PFSK-1 (cell line): ENCODE data around the gene SLC41A1.

ENCODE experiments used
- FOXP2 ChIP-seq: optimal IDR thresholded peaks from 2 replicates; pipeline ENCODE3; 2011; ENCODE audit warnings: borderline replicate concordance, control low read depth, inconsistent platforms; ENCODE audit not compliant: insufficient read depth; ENCODE audit errors: extremely low read length, extremely low read depth
- POLR2AphosphoS5 ChIP-seq: IDR thresholded peaks from 2 replicates; pipeline ENCODE4 v1.6.1; 2012; ENCODE audit warnings: low read depth, mild to moderate bottlenecking, control low read depth, low read length, moderate library complexity
- REST ChIP-seq, 2 experiments: IDR thresholded peaks; 2 replicates each; pipeline versions ENCODE4 v1.6.1 to v1.8.0; 2011 to 2012; ENCODE audit warnings: low read depth in 2 of 2, low read length in 2 of 2, control low read depth in 1 of 2, inconsistent platforms in 1 of 2, mild to moderate bottlenecking in 1 of 2, moderate library complexity in 1 of 2; ENCODE audit not compliant: insufficient read depth in 1 of 2
- SIN3A ChIP-seq: IDR thresholded peaks from 2 replicates; pipeline ENCODE4 v1.6.1; 2012; ENCODE audit warnings: mild to moderate bottlenecking, low read length, moderate library complexity, borderline replicate concordance; ENCODE audit not compliant: insufficient read depth
- TAF1 ChIP-seq: IDR thresholded peaks from 2 replicates; pipeline ENCODE4 v1.6.1; 2012; ENCODE audit warnings: low read length, control low read depth, borderline replicate concordance; ENCODE audit not compliant: insufficient read depth

The SLC41A1 gene

GRCh38 chr1:205802060-205802459, 10.9 kb downstream of the SLC41A1 start:
- TF ChIP-seq TAF1 (no peak), FOXP2 (no peak), REST (IDR thresholded peaks at IDR 0.05; ENCODE audit: insufficient read depth in 1 of 2, low read depth in 2 of 2, low read length in 2 of 2) (no peak), POLR2AphosphoS5 (no peak), SIN3A (no peak)

GRCh38 chr1:205800981-205801703, 11.9 kb downstream of the SLC41A1 start:
- TF ChIP-seq TAF1 (no peak), SIN3A (no peak), FOXP2 (no peak), POLR2AphosphoS5 (no peak), REST (IDR thresholded peaks at IDR 0.05; ENCODE audit: insufficient read depth in 1 of 2, low read depth in 2 of 2, low read length in 2 of 2) (no peak)

- TF ChIP-seq TAF1 (no peak), SIN3A (no peak)
Measured at GRCh38 chr1:205800427-205800826, 12.6 kb downstream of the SLC41A1 start.

GRCh38 chr1:205798577-205798976, 14.4 kb downstream of the SLC41A1 start:
- TF ChIP-seq POLR2AphosphoS5, result no peak
- TF ChIP-seq REST (IDR thresholded peaks at IDR 0.05; ENCODE audit: insufficient read depth in 1 of 2, low read depth in 2 of 2, low read length in 2 of 2), result no peak
- TF ChIP-seq FOXP2, result no peak
- no peak for TF ChIP-seq TAF1
- TF ChIP-seq SIN3A, result no peak

- TF ChIP-seq REST (IDR thresholded peaks at IDR 0.05; ENCODE audit: insufficient read depth in 1 of 2, low read depth in 2 of 2, low read length in 2 of 2) (no peak), POLR2AphosphoS5 (no peak), SIN3A (no peak), TAF1 (no peak), FOXP2 (no peak)
Measured at GRCh38 chr1:205797168-205797567, 15.8 kb downstream of the SLC41A1 start.
